Hepatocyte (in vitro differentiated cells): ENCODE data around the gene SUMF2.
"Not testable (repeated sequence)": the region's sequence is repeated elsewhere in the genome, so short reads cannot be mapped to it uniquely, and the experiment has no call there.

ENCODE experiments used
- CTCF ChIP-seq: fragments of 200-600 bp; sonication (generic); IDR thresholded peaks from 2 replicates; pipeline ENCODE4 v1.5.1; 2016; ENCODE audit warnings: antibody characterized with exemption, mild to moderate bottlenecking; ENCODE audit not compliant: poor library complexity
- EZH2 ChIP-seq: fragments of 200-600 bp; sonication (generic); IDR thresholded peaks from 2 replicates; pipeline ENCODE4 v1.6.1; 2016; ENCODE audit warnings: antibody characterized with exemption, mild to moderate bottlenecking, borderline replicate concordance

GRCh38 chr7:56066376-56066775 is 2.3 kb downstream of the SUMF2 start:
- TF ChIP-seq CTCF, EZH2: not testable (repeated sequence)
